Activated CD4-positive, alpha-beta T cell treated with anti-CD3 and anti-CD28 coated beads, Interleukin-2, amount 50 U/mL, for 24 hours (primary cell): ENCODE measurements around the gene C1orf53.
"Not testable (repeated sequence)": the region's sequence is repeated elsewhere in the genome, so short reads cannot be mapped to it uniquely, and the experiment has no call there.

Source experiments
- DNase-seq, 2 donors: peaks; one replicate each; pipeline ENCODE4 v3.0.0-alpha.2; 2020; ENCODE audit warnings: low read depth in 1 of 2, low spot score in 1 of 2

Gene C1orf53

DNA sequence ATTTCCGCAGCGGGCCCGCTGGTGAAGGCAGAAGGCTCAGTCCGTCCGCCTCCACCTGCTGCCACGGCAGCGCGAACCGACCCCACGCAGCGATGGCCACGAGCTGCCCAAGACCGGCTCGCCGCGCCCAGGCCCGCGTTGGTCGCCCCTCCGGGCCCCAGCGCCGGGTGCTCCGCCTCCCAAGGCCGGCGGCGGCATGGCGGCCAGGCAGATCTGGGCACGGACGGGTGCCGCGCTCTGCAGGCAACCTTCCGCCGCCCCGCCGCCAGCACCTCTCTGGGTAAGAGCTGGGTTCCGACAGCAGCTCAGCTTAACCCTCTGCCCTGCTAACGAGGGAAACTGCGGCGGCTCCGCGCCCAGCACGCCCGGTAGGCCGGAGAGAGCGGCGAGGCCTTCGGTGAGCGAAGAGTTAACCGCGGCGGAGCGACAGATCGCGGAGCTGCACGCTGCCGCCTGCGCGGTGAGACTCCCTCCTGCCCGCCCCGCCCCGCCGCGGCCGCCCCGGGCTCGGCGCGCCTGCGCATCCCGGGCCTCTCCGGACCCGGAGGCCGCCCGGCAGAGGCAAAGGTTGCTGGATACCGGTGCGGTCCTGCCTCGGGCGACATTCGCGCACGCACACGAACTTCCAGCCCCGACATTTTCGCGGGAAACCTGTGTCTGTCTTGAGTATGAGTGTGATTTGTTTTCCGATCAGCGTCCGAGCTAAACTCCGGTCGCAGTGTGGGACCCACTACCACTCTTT, at the start of gene C1orf53:
TSS of gene C1orf53 (plus strand) at position 177 of the 742 bp plus-strand sequence. CDS start at position 197, 20 bp downstream.
- peak; percentile 69 for DNase-seq

DNA sequence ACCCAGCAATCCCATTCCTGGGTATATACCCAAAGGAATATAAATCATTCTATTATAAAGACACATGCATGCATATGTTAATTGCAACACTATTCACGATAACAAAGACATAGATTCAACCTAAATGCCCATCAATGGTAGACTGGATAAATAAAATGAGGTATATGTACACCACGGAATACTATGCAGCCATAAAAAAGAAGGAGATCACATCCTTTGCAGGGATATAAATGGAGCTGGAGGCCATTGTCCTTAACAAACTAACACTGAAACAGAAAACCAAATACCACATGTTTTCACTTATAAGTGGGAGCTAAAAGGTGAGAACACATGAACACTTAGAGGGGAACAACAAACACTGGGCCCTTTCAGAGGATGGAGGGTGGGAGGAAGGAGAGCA, 46.7 kb upstream of the C1orf53 start:
- not testable (repeated sequence) for DNase-seq

DNA sequence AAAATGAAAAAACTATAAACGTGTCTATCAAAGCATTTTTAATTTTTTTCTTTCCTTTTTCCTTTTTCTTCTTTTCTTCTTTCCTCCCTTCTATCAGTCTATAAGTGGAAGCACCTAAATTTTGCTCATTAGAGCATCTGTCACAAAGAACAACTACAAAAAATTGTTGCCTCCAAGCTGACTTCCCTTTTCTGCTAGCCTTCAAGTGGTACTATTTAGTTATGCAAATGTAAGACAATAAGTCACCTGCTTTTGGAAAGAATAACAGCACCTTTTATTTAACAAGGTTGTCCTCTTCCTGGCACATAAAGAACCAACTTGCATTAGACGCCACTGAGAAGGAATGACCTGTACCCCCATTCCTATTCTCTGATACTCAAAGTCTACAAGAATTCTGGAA, 45.0 kb upstream of the C1orf53 start:
- DNase-seq = no peak

DNA sequence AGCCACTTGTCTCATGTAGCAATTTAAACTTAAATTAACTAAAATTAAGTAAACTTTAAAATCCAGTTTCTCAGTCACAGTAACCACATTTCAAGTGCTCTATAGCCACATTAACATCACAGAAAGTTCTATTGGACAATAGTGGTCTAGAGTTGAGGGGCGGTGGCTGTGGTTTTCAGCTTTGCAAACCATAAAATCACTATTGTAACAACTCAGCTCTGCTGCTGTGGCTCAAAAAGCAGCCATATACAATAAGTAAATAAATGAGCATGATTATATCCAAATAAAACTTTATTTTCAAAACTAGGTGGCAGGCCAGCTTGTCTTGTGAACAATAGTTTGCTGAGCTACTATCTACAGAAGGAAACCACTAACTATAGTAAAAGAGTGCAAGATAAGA, 43.4 kb upstream of the C1orf53 start:
- DNase-seq = no peak

DNA sequence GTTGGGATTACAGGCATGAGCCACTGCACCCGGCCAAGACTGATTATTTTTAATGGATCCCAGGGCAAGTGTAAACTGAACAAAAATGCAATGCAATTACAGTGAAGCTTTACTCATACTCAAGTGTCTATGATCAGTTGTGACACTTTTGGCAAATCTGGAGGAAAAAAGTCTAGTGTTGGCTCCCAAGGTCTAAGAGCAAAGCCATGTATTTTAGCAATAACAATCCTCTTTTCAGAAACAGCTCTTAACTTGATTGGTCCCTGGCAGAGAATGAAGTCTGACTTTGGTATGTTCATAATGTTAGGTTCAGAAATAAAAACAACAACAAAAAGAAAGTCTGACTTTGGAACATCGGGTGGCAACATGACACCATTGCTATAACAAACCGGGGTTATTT, 40.2 kb upstream of the C1orf53 start:
- DNase-seq = no peak

DNA sequence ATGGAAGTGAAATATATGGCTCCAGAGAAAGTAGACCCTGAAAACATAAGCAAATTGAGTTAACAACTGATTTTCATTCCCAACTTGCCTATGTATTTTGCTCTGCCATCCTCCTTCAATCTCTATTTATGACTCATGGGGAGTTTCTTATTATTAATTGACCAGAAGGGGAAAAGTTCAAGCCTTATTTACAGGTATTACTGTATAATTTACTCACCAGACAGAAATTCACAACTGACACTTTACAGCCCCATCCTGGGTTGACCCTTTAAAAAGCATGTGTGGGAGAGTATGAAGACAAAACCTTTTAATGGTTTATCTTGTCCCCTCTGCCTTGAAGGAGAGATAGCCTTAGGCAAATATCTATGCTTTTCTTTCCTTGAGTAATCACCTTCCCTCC, 39.8 kb upstream of the C1orf53 start:
- no peak for DNase-seq

DNA sequence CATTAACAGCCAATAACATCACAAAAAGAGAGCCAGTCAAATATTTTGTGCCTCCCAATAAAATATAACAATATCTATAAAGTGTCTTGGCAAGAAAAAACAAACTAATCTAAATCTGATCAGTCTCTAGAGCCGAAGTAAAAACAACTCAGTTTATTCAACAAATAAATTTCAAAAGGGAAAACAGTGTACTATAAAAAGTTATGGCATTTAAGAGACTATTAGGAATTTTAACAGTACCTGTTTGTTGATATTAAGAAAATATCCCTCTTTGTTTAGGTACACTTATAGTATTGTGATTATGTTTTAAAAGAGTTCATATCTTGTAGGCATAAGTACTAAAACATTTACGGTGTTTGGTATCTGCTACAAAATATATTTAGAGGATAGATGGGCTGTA, 36.6 kb upstream of the C1orf53 start:
- no peak for DNase-seq

DNA sequence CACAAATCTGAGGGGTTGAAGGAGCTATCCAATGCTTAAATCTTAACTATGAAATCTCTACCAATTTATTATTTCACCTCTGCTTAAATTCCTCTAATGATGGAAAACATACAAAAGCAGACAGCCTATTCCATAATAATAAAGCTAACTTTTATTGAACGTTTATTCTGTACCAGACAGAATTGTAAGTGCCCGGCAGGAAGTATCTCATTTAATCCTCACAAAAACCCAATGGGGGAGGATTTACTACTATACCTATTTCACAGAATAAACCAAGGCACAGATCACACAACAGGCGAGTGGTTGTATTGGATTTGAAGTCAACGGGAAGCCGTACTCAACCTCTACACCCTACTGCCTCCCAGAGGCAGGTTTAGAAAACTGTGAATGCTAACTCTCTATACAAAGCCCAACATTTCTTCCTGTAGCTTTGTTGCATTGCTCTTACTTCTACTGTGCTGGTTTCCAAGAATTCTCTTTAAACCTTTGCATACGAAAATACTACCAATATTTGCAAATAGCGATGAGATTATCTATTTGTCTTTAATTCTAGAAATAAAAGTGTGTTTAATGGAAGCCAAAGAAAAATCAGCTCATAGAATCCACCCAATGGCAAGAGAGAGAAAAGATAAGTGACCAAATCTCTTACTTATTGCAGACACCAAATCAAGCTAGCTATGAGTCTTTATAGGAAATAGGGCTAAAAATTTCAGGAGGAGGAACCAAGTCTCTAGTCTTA, 33.5 kb upstream of the C1orf53 start:
- peak in 1 of 2 donors; percentile 27 for DNase-seq

DNA sequence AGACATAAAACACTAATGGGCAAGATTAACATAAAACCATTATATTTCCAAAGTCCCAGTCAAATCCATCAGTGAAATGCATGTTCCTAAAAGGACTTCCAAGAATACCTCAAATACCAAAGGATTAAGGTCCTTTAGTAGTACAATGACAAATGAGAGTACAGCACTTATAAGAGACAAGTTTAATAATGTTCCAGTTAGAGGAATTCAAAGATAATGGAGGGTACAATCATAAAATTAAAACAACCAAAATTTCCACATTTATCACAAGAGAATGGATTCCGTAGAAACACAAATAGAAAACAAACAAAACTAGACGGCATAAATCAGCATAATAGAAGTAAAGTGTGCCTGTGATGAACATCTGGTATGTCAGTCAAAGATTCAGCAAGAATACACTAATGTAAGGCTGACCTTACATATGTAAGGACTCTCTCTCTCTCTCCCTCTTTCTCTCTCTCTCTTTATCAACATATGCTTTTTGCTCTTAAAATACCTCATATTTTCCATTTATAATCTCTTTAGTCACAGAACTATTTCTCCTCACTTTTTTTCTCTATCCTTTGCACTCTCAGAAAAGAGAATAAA, 32.8 kb upstream of the C1orf53 start:
- no peak for DNase-seq

DNA sequence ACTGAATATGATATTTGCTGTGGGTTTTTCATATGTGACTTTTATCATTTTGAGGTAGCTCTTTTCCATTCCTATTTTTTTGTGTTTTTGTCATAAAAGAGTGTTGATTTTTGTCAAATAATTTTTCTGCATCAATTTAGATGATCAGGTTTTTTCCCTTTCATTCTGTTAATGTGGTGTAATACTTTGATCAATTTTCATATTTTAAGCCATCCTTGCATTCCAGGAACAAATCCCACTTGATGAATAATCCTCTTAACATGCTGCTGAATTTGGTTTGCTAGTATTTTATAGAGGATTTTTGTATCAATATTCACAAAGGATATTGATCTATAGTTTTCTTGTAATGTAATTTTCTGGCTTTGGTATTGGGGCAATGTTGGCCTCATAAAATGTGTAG, 25.5 kb upstream of the C1orf53 start:
- DNase-seq = no peak

DNA sequence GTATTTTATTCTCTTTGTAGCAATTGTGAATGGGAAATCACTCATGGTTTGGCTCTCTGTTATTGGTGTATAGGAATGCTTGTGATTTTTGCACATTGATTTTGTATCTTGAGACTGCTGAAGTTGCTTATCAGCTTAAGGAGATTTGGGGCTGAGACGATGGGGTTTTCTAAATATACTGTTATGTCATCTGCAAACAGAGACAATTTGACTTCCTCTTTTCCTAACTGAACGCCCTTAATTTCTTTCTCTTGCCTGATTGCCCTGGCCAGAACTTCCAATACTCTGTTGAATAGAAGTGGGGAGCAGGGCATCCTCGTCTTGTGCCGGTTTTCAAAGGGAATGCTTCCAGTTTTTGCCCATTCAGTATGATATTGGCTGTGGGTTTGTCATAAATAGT, 22.0 kb upstream of the C1orf53 start:
- not testable (repeated sequence) for DNase-seq

DNA sequence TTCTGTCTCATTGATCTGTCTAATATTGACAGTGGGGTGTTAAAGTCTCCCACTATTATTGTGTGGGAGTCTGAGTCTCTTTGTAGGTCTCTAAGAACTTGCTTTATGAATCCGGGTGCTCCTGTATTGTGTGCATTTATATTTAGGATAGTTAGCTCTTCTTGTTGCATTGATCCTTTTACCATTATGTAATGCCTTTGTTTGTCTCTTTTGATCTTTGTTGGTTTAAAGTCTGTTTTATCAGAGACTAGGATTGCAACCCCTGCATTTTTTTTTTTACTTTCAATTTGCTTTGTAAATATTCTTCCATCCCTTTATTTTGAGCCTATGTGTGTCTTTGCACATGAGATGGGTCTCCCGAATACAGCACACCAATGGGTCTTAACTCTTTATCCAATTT, 20.2 kb upstream of the C1orf53 start:
- not testable (repeated sequence) for DNase-seq

DNA sequence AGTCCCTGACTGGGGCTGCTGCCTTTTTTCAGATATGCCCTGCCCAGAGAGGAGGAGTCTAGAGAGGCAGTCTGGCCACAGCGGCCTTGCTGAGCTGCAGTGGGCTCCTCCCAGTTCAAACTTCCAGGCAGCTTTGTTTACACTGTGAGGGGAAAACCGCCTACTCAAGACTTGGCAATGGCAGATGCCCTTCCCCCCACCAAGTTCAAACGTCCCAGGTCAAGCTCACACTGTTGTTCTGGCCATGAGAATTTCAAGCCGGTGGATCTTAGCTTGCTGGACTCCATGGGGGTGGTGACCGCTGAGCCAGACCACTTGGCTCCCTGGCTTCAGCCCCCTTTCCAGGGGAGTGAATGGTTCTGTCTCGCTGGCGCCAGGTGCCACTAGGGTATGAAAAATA, 18.3 kb upstream of the C1orf53 start:
- no peak for DNase-seq

DNA sequence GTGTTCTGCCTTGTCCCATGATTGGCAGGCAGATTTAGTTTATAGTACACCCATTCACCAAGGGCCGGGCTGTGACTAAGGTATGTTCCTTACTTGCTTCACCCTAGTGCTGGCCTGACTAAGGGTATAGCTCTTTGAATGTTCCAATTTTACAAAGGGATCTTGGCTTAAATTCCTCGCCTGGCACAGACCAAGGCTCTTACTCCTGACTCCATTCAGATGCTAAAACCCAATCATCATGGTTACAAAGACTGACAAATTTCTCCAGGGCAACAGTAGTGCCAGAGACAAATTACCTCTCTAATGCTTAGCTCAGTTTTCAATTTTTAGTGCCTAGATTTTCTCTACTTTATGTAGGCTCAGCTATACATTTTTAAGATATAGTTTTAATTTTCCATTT, 11.5 kb upstream of the C1orf53 start:
- DNase-seq = no peak

DNA sequence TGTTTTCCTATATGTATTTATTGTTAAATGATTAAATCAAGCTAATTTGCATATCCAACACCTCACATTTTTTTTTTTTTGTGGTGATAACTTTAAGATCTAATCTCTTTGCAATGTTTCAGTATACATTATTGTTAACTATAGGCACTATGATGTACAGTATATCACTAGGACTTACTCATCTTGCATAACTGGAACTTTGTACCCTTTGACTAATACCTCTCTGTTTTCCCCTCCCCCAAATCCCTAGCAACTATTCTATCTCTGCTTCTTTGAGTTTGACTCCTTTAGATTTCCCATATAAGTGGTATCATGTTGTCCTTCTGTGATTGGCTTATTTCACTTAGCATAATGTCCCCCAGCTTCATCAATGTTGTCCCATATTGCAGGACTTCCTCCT, 9.7 kb upstream of the C1orf53 start:
- DNase-seq = no peak

DNA sequence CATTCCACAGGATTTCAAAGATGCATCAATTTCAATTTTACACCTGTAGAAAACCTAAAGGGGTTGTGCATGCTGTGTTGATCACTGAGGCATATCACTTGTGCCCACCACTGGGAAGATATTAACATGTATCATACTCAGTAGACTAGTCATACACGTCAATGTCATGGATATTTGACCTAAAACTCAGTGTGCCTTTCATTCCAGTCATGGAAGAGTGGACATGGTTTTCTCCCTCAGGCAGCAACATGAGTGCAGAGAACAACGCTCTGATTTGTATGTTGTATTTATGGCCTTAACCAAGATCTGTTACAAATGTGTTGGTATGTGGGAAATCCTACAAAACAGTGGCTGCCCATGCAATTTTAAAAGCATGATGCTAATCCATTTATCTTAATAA, 6.1 kb upstream of the C1orf53 start:
- DNase-seq = no peak

DNA sequence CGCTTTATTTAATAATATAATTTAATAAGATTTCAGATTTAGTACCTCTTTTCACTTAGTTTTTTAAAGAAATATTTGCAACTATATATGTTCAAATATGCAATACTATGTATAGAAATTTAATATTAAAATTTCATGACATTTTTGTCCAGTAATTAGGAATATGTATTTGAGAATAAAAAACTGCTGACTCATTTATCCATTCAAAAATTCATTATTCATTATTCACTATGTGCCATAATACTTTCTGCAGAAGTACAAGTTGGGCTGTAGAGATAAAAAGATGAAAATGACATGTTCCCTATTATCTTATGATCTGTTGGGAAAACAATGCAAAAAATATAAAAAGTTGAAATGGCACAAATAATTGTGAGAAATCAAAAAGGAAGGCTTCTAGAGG, 3.4 kb upstream of the C1orf53 start:
- no peak for DNase-seq

DNA sequence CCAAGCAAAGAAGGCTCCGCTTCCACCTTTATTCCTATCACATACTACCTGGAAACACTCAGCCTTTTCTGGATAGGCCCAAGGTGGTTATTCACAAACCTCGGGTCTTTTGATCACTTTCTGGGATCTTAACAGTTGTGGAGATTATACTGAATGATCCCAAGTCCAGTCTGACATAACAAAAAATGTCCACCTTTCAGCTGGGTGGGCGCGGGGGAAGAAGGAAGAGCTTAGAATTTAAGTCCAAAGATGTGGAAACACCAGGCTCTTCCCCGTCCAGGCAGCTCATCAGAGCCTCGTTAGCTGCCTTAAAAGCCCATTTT, 338 bp upstream of the C1orf53 start:
- no peak for DNase-seq

DNA sequence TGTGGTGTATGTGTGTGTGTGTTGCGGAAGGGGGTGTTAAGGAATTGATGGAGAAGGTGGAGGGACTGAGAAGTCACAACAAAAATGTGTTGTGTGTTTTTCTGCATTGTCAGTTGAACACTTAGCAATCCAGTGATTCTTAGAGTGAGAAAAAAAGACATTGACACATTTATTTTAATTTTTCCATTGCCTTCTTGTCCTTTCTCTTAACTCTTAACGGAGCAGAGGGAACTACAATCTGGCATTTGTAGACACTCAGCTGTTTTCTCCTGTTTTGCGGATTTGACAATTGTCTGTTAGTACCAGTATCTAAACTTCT, 725 bp downstream of the C1orf53 start:
- DNase-seq = no peak

DNA sequence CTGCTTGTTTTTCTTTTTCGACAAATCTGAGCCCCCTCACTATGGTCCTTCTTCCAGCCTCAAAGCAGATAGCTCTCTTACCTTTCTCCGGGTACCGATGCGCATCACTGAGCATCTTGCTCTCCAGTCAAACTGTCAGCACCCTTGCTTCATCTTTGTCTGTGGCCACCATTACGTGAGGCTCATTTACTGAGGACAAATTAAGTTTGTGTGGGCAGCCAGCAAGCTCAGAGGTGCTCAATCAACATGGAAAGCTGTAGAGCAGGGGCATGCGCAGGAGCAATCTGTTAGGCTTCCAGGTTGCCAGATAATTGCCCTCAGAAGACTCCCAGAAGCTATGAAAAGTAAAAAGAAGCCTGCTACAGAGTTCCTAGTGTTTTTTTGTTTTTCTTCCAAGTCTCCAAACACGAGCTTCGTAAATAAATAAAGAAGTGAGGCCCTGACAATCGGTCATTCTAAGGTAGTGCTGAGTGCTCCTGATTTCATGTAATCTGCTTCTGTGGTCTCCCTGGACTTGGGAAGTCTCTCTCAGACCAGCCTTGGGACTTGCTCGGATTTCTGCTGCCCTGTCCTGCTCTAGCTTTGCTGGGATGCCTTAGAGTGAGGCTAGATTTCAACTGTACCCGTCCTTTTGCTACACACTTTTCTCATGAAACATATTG, 1.8 kb downstream of the C1orf53 start:
- DNase-seq = no peak

DNA sequence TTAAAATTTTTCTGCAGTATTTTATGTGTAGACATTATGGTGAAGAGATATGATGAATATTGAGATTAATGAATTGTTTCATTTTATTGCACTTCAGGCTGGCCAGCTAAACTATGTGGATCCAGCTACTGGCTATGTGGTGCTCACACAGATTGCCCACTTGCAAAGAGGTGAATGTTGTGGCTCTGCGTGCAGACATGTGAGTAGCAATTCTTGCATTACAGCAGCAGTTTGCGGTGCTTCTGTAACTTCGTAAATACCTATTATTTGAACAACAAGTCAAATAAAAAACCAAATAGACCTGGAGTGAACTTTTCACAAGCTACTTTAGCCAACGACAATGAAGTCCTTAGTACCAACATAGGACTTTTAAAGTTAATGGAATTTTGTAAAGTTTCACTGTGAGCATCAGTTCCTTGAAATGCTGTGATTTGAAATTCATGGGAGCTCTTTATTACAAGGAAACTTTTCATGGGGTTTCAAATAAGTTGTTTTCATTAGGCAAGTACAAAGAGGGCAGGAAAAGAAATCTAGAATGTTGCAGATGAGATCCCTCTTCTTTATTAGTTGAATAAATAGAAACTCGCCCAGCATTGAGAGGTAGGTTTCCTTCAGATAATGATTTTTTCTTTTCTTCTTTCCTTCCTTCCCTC, 3.4 kb downstream of the C1orf53 start:
- DNase-seq = no peak
